Hematopoietic multipotent progenitor cell treated with erythropoietin and hydrocortisone succinate and interleukin-3 and kit ligand, for 15 days (in vitro differentiated cells): ENCODE data around the gene PTPN13.

Experiments used
- DNase-seq: peaks from one replicate; pipeline ENCODE4 v3.0.0-alpha.2; 2015; ENCODE audit warnings: low spot score

PTPN13 gene

DNA sequence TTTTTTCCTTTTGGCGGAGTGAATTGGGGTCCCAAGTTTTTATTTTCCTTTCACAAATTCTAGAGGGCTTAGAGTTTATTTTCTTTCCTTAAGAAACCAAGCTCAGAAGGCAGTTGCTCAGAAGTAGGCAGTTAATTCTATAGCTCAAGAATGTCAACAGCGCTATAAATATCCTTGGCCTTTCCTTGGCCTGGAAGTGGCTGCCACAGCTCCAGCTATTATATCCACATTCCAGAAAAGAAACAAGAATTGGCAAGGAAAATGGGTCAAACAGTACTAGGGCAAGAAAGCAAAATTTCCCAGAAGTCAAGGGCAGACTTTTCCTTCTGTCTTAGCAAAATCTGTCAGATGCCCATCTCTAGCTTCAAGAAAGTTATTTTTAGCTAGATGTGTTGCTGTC, 224.1 kb downstream of the PTPN13 start:
- DNase-seq: no peak

DNA sequence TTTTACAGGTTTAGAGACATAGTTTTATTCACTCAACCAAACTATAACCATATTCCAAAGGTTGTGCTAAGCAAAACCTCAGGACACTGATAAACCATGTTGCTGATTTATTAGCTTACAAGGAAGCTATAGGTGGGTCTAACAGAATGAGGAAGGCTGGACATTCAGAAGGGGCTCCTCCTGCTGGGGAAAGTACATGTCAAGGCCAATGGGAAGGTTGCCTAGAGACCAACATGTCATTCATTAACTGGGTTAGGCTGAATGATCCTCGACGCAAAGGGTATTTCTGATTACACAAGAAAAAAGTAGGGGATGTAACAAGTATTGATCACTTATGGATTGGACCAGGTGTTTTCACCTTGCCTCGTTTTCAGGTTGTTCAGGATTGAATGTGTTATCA, 224.7 kb downstream of the PTPN13 start:
- no peak for DNase-seq

DNA sequence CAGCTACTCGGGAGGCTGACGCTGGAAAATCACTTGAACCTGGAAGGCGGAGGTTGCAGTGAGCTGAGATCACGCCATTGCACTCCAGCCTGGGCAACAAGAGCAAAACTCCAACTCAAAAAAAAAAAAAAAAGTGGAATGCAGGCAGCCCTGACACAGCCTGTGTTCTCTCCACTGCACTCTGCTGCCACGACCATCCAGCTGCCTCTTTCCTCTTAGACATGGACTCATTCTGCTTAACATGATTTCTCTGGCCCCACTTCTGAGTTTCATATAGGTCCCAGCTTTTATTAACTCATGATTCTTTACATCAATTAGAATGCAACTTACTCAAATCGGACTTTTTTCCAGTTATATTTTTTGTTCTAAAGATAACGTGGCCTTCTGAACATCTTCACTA, 225.4 kb downstream of the PTPN13 start:
- DNase-seq: no peak

DNA sequence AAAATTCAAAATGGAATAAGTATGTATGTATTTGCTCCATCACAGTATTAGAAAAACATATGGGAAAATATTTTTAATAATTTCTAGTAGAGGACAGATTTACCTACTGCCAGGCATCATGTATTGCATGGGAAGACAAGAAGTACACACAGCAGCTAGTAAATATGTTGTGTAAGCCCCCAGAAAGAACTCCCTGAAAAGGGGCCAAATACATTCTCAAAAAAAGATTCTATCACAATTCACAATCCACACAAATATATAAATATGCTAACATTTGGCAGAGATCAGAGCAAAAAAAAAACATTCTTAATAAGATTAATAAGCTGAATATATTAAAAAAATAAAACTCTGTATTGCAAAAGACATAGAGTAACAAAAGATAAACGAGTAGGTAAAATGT, 227.0 kb downstream of the PTPN13 start:
- DNase-seq: no peak

DNA sequence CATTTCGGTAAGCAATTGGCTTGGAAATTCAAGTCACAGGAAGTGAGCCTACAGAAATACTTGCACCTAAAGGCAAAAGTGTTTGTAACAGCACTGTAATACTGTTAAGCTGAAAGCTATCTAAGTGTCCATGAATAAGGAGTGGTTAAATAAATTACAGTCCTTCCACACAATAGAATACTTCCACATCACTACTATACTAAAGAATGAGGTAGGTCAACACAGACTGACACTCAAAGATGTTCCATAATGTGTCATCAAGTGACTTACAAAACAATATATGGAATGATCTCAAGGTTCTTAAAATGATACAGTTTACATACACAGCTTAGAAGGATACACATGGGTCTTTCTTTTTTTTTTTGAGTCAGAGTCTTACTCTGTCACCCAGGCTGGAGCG, 228.0 kb downstream of the PTPN13 start:
- DNase-seq: no peak

DNA sequence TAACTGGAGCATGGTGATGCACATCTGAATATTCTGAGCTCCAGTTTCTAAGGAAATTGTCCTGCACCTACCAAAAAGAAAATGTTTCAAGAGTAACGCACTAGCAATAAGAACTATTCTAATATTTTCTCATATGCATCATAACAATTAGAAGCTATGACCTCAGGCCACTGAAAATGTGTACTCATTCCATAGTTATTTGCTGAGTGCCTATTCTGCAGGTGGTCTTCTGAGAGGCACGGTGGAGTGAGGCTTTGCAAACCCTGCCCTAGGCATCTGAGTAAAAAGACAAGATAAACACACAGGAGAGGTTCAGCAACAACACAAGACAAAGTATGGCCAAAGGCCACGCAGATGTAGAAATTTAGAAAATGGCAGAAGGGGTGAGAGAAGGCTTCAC, 231.4 kb downstream of the PTPN13 start:
- DNase-seq: no peak

DNA sequence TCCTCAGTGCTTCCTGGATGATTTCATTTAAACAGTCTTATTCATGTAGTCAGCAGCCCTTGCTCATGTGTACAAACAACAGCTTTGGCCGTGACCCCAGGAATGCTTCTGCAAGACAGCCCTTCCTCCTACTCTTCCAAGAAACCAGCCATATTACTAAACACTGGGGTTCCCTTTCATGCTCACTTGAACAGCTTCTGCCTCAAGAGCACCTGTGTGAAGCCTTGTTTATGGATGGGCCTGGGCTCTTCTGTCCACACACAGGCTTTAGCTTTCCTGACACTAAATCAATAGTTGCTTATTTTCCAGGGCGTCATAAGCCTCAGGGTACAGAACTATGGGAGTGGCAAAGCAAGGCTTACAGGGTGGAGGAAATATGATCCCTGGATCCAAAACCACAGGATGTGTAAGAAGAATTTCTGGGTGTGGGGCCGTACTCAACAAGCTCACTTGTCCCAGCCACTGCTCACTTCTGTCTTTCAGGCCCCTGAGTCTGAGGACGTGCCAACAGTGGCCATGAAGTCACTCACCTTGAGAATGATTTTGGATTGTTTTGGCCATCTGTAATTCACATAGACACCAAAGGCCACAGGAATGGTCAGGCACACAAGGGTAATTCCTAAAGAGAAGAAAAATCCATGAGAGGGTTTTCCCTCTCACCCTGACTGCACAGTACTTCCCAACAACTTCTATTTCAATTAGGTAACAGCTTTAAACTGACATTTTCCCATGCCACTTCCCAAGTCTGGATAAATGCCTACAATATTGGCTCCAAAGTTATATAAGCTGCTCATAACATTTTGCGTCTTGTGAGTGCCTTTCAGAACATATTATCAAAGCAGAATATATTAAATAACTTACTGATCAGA, 237.4 kb downstream of the PTPN13 start:
- no peak for DNase-seq

DNA sequence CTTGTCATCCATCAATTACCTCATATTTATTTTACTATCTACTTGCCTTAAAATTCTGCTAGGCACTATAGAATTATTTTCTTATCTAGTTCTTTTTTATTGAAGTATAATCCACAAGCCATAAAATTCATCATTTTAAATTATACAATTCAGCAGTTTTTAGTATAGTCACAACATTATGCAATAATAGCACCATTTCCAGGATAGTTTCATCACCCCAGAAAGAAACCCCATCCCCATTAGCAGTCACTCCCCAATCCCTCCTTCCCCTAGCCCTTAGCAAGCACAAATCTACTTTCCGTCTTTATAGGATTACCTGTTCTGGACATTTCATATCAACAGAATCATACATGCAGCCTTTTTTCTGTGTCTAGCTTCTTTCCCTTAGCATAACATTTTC, 239.5 kb downstream of the PTPN13 start:
- DNase-seq: no peak

DNA sequence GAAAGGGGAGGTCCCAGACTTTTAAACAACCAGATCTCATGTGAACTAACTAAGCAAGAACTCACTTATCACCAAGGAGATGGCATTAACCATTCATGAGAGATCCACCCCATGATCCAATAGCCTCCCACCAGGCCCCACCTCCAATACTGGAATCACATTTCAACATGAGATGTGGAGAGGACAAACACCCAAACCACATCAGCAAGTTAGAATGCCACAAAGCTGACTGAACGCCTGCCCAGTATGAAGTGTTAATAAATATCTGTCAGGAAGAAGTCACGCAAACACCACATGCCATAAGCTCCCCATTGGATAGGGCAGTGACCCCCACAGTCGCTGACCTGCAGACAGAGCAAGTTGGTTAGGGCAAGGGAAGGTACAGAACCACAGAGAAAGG, 240.8 kb downstream of the PTPN13 start:
- DNase-seq: no peak

DNA sequence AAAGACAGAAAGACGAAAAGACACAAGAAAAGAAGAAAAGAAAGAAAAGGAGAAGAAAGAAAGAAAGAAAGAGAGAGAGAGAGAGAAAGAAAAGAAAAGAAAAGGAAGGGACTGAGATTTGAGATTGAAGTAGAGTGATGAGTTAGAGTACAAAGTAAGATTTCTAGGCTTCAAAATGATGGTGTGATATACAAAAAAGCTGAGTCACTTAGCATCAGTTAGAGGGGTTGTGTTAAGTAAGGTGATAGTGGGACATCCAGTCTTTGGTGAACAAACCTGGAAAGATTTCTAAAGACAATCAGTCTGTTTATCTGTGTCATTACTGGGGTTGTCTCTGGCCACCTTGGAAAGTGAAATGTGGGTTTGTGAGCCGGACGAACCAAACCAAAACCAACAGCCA, 241.6 kb downstream of the PTPN13 start:
- DNase-seq: no peak

DNA sequence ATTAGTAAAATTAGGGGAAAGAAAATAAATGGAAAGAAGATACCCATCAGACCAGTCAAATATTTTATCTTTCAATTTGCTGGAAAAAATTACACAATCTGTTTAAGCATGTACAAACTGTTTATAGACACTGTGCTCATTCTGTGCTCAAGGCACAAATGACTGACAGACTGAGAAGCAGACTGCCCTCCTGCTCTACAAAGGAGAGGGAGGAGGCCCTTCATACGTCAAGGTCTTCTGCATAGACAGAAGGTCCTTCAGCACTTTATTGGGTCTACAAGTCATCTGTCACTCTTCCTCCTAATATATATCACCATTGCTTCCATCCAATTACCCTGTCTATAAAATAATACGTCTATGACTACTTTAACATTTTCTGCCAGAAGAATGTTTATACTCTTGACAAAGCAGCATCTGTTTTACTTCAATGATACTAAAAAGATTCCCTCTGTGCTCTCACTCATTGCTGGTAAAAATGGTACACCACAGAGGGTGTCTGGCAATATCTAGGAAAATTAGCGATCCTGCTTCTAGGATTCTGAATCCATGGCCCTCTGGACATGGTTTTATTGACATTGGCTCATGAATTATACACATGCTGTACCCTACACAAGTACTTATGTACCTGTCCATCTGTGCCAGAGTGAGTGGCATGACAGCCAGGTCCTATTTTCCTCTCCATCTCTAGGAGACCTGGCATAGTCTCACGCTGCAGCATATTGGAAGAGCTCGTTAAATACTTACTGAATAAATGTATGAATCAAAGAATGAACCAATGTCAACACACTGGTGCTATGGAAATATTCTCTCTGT, 243.8 kb downstream of the PTPN13 start:
- DNase-seq: no peak

DNA sequence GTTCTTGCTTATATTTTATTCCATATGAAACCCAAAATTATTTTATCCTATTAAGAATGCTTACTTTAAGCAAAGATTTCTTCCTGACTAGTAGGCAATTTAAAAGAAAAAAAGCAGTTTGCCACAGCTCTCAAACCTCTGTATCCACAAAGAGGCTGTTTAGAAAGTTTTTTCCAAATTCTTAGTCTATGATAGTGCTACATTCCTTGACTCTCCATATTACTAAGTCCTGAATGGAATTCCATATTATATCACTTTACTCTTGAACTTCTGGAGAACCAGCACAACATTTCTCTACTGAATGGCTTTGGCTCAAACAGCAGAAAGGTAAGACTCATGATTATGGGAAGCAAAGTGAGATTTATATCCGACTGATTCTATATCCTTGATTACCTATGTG, 246.7 kb downstream of the PTPN13 start:
- DNase-seq: no peak

DNA sequence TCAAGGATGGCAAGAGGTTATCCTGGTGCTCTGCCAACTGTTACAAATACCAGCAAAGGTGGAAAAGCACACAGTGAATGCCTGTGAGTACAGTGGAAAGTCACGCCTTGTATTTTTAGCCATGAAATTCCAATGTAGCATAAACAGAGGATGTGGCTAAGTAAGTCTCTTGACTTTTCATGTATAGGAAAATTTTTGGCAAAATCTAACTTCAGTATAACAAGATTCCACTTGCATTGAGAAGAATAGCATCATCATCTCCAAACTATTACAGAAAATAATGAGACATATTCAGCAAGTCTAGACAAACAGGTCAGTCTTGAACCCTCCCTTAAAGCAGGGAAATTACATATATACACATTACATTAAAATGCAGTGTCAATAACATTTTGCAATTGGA, 247.2 kb downstream of the PTPN13 start:
- no peak for DNase-seq

DNA sequence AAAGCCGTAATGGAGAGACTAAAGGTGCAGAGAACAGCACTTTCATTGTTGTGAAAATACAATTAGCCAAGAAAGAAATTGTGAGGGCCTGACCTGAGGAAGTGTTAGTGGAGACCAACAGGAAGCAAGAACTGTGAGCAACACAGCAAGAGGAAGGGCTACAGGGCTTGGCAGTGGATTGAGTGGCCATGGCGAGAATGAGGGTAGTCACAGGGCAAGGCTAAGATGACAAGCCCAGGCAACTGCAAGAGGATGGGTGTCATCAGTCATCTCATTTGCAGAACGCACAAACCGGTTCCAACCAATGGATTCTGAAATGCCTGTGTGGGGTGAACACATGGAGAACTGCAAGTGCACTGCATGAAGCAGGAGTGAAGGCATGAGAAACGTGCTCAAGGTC, 251.5 kb downstream of the PTPN13 start:
- DNase-seq: no peak

DNA sequence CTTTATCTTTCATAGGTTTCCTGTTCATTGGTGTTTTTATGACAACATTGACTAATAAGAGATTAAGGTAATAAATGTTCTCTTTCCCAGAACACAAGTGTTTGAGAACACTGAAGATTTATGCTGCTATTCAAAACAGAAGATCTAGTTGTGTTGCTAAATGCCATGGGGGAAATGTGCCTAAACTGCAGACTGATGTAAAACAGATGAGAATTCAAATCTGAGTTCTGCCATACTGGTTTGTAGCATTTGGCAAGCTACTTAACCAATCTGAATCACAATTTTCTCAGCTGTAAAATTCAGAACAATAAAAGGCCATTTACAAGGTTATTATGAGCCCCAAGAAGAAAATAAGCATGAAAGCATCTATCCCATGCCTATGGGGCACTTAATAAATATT, 252.8 kb downstream of the PTPN13 start:
- no peak for DNase-seq

DNA sequence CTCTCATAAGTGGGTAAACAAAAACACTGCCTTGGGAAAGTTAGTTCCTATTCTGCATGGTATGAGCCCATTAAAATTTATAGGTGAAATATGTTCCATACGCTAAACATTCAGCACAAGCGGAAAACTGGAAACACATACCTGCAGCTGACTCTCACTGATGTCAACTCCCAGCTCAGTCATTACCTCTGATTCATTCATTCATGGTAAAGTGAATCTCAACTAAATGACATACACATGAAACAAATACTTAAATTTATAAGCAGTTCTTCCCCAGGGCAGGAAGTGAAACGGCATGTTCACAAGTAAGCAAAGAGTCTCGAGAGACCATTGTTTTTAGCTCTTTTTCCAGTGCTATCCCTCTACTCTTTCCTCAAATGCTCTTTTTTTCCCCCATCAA, 253.5 kb downstream of the PTPN13 start:
- DNase-seq: no peak

DNA sequence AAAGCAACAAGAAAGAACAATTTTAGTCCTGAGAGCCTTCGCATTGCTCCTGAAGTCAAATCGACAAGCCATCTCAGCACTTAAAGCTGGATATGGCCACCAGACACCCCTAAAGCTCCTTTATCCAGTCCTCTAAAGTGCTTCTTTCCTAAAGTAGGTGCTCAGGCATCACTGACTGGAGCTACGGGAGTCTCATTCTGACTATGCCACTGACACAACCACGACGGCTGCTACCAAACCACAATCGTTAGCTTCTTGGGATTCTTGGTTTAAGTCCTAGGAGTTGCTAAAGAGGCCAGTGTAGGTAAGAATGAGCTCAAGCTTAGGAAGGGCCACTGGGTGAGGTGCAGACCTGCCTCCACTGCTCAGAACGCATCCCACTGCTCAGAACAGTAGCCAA, 254.0 kb downstream of the PTPN13 start:
- DNase-seq: no peak

DNA sequence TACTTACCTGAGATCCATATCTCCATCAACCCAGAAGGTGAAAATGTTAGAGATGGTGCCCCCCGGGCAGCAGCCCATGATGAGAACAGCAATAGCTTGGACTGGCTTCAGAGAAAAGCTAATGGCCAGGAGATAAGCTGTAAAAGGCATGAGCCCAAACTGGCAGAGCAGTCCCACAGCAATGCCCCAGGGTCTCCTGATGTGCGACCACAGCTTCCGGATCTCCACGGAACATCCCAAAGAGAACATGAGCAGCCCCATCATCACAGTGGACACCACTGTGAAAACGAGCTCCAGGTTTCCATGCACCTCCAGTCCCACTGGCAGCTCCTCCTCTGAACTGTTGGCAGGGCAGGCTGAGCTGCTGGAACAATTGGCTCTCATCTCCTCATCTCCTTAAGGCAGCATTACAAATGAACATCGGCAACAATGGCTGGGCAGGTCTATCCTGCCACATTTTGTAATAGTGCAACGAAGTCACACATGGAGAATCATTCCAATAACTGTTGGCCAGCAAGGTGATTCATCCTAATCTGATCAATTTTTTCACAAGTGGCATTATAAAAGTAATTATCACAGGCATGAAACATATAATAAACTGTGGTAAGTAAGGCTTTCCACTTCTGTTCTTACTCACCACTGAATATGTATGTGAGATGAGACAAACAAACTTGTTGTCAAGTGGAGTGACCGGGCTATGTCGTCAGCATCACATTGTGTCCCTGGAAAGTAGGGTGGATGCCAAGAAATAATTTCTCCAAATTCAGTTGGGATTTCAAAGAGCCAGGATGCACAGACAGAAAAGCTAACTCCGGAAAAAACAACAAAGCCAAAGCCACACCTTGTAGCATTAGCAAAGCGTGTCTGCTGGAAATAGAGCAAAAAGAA, 254.9 kb downstream of the PTPN13 start, which contains the start of gene SLC10A6:
Gene SLC10A6, minus strand, starts transcription at position 653 of the 888 bp plus-strand sequence. Its CDS starts 269 bp downstream, at position 384.
- no peak for DNase-seq

DNA sequence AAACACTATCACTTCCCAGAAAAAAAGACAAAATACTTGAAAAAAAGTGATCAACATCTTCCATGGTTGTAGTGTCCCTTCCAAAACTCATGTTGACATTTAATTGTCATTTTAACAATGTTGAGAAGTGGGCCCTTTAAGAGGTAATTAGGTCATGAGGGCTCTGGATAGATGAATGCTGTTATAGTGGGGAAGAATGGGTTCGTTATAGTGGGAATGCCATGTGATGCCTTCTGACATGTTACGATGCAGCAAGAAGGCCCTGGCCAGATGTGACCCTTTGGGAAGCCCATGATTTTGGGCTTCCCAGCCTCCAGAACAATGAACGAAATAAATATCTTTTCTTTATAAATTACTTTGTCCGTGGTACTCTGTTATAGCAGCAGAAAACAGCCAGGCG, 259.1 kb downstream of the PTPN13 start:
- no peak for DNase-seq

DNA sequence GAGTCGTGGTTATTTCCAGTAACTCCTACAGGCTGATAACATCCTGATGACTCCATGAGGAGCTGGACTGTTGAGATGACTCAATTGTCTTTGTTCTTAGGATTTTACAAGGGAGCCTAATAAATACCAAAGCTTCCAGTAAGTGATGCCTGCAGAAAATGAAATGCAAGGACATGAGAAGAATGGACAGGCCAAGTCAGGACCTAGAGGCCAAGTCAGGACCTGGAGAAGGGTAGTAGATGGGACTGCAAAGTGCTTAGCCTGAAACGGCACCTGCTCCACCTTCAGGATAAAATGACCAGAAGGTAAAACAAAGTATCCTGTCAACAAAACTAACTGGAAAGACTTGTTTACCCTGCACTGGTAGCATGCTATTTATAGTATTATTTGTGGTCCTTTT, 261.5 kb downstream of the PTPN13 start:
- DNase-seq: no peak

DNA sequence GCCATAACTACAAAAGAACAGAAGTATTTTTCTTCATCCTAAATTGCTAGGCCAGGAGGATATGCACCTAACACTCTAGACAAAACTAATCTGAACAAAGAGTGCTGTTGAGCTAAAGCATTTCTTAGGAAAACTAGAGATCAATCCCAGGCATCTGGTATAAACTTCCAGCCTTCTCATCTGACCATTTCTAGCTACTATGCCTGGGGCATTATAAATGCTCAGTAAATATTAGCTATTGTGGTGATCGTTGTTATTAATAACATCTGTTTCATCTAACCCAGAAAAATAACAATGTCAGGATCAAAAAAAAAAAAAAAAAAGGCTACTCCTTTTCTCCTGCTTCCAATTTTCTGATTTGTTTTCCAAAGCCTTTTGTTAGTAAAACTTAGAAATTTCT, 262.8 kb downstream of the PTPN13 start:
- no peak for DNase-seq

DNA sequence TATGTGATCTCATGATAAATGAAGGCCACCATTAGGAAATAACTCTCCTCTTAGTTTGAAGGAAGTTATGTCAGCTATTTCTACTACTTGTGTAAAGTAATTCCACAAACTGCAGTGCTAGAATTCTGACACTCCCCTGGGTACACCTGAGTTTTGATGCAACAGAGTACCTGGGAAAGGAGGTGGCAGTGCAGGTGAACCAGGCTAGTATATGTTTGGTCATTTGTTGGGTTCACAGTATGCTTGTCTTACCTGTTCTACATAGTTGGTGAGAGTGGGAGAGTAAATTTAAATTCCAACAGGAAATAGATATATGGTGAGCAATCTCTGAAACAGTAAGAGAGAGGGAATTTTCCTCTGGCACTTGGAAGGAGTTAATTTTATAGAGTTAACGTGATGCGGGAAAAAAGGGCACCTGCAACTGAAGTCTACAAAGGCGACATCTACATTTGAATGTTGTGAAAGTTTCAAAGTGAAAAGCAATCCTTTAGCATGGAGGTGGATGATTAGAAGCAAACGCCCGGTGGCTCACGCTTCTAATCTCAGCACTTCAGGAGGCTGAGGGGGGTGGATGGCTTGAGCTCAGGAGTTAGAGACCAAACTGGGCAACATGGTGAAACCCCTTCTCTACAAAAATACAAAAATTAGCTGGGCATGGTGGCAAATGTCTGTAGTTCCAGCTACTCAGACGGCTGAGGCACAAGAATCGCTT, 263.4 kb downstream of the PTPN13 start:
- DNase-seq: no peak
